A549 (cell line): ENCODE measurements around the gene SIAH2. TPM values are rescaled to one million over a fixed set of nuclear protein-coding genes. Genes with fewer than 3 reads are reported as not detected.
A peak's percentile ranks its signal among the peaks of the same experiment; 100 is the strongest.

Experiments
- ATAC-seq, 2 experiments: fragments of 200-7000 bp in 1 of 2; fragments of >200 bp in 1 of 2; cut with Nextera tagmentation in 1 of 2; cut with Tn5 transposase in 1 of 2; 3 replicates each; pipeline versions ENCODE4 v1.8.0 to v1.9.1; 2018 to 2020; ENCODE audit warnings: mild to moderate bottlenecking in 1 of 2, moderate library complexity in 1 of 2
- CTCF ChIA-PET: fragments of 300-600 bp; sonication (Branson Sonifier 250); formaldehyde crosslinking; extraction: SDS; loops from one replicate; lab custom pipeline; 2021; ENCODE audit warnings: antibody characterized with exemption, inconsistent platforms; lab: Yijun Ruan, JAX
- POLR2A ChIA-PET: fragments of 350-600 bp; formaldehyde crosslinking; extraction: SDS; loops from one replicate; lab custom pipeline; 2021; ENCODE audit warnings: antibody characterized with exemption, inconsistent platforms; lab: Yijun Ruan, JAX
- DNase-seq, 2 experiments: peaks; one replicate each; pipeline versions ENCODE4 v3.0.0 to v3.0.0-alpha.2; 2011 to 2016; ENCODE audit warnings: low read depth in 1 of 2, low spot score in 1 of 2
- FAIRE-seq: peaks from 2 replicates; lab custom pipeline; 2011; peaks lifted over from hg19 to GRCh38; lab: Jason Lieb, UNC
- H3K27ac ChIP-seq, 2 experiments: fragments of >200 bp; sonication (Bioruptor Twin); formaldehyde crosslinking; 3 replicates each; pipeline ENCODE4 v1.5.1; 2016 to 2017
- H3K4me1 ChIP-seq: fragments of >200 bp; sonication (Bioruptor Twin); formaldehyde crosslinking; 3 replicates; pipeline ENCODE4 v1.6.1; 2016
- H3K4me2 ChIP-seq: fragments of >200 bp; sonication (Bioruptor Twin); formaldehyde crosslinking; 3 replicates; pipeline ENCODE4 v1.6.1; 2016
- H3K4me3 ChIP-seq: fragments of >200 bp; sonication (Bioruptor Twin); formaldehyde crosslinking; 3 replicates; pipeline ENCODE4 v1.5.1; 2016
- H3K9me3 ChIP-seq: fragments of >200 bp; sonication (Bioruptor Twin); formaldehyde crosslinking; 3 replicates; pipeline ENCODE4 v1.6.1; 2016
- ATOH8 ChIP-seq: fragments of 250-450 bp; sonication (Bioruptor Pico); IDR thresholded peaks from 2 replicates; pipeline ENCODE4 v1.5.0; 2020; ENCODE audit warnings: low read depth, mild to moderate bottlenecking, moderate library complexity
- CBX2 ChIP-seq: fragments of 200-600 bp; sonication (generic); IDR thresholded peaks from 2 replicates; pipeline ENCODE4 v1.6.1; 2016; ENCODE audit warnings: low read depth, mild to moderate bottlenecking, borderline replicate concordance
- CBX8 ChIP-seq: fragments of 200-600 bp; sonication (generic); IDR thresholded peaks from 2 replicates; pipeline ENCODE4 v1.6.1; 2016
- CHD2 ChIP-seq: fragments of 150-350 bp; IDR thresholded peaks from 2 replicates; pipeline ENCODE4 v1.6.1; 2014; ENCODE audit warnings: low read length; ENCODE audit not compliant: partially characterized antibody
- CHD4 ChIP-seq: fragments of 200-600 bp; sonication (generic); IDR thresholded peaks from 2 replicates; pipeline ENCODE4 v1.6.1; 2016; ENCODE audit warnings: antibody characterized with exemption, mild to moderate bottlenecking, borderline replicate concordance
- EHF ChIP-seq: fragments of 250-450 bp; sonication (Bioruptor Pico); IDR thresholded peaks from 2 replicates; pipeline ENCODE4 v1.5.0; 2020; ENCODE audit warnings: mild to moderate bottlenecking
- EHMT2 ChIP-seq: fragments of 200-600 bp; sonication (generic); IDR thresholded peaks from 2 replicates; pipeline ENCODE4 v1.6.1; 2016; ENCODE audit warnings: antibody characterized with exemption, low read depth, mild to moderate bottlenecking, moderate library complexity
- ESRRA ChIP-seq: fragments of 150-350 bp; IDR thresholded peaks from 2 replicates; pipeline ENCODE4 v1.6.1; 2014; ENCODE audit warnings: mild to moderate bottlenecking, low read length, borderline replicate concordance
- FOSB ChIP-seq: fragments of 250-450 bp; sonication (Bioruptor Pico); IDR thresholded peaks from 2 replicates; pipeline ENCODE4 v1.5.0; 2020; ENCODE audit warnings: mild to moderate bottlenecking, moderate library complexity
- FOSL2 ChIP-seq, 2 experiments: fragments of 450-650 bp in 1 of 2; fragments of >200 bp in 1 of 2; sonication (Bioruptor Twin) in 1 of 2; formaldehyde crosslinking; IDR thresholded peaks; 2 replicates each; pipeline versions ENCODE4 v1.5.0 to v1.6.1; 2016 to 2020; ENCODE audit warnings: mild to moderate bottlenecking in 1 of 2, moderate library complexity in 1 of 2
- FOXS1 ChIP-seq: fragments of 250-450 bp; sonication (Bioruptor Pico); IDR thresholded peaks from 2 replicates; pipeline ENCODE4 v1.5.0; 2020; ENCODE audit warnings: mild to moderate bottlenecking, moderate library complexity
- GATA3 ChIP-seq: IDR thresholded peaks from 2 replicates; pipeline ENCODE4 v1.6.1; 2012; ENCODE audit warnings: borderline replicate concordance
- HDAC2 ChIP-seq: fragments of 200-600 bp; sonication (generic); IDR thresholded peaks from 2 replicates; pipeline ENCODE4 v1.6.1; 2016
- HES2 ChIP-seq: fragments of >200 bp; sonication (Bioruptor Twin); formaldehyde crosslinking; IDR thresholded peaks from 2 replicates; pipeline ENCODE4 v1.6.1; 2016
- HMGXB4 ChIP-seq: fragments of 250-450 bp; sonication (Bioruptor Pico); IDR thresholded peaks from 2 replicates; pipeline ENCODE4 v1.5.0; 2021; ENCODE audit warnings: mild to moderate bottlenecking, moderate library complexity, borderline replicate concordance
- HOXB13 ChIP-seq: fragments of 250-450 bp; sonication (Bioruptor Pico); IDR thresholded peaks from 2 replicates; pipeline ENCODE4 v1.5.0; 2020; ENCODE audit warnings: low read depth, mild to moderate bottlenecking, moderate library complexity
- HOXB5 ChIP-seq: fragments of 250-450 bp; sonication (Bioruptor Pico); IDR thresholded peaks from 2 replicates; pipeline ENCODE4 v1.5.0; 2020; ENCODE audit warnings: mild to moderate bottlenecking, moderate library complexity
- JUNB ChIP-seq: fragments of >200 bp; sonication (Bioruptor Twin); formaldehyde crosslinking; IDR thresholded peaks from 2 replicates; pipeline ENCODE4 v1.6.1; 2016
- KDM1A ChIP-seq: fragments of 200-600 bp; sonication (generic); IDR thresholded peaks from 2 replicates; pipeline ENCODE4 v1.6.1; 2016; ENCODE audit warnings: low read depth, mild to moderate bottlenecking
- MAFK ChIP-seq: fragments of 450-650 bp; IDR thresholded peaks from 2 replicates; pipeline ENCODE4 v1.6.1; 2014; ENCODE audit not compliant: partially characterized antibody
- MYC ChIP-seq: IDR thresholded peaks from 2 replicates; pipeline ENCODE4 v1.6.1; 2012; ENCODE audit warnings: mild to moderate bottlenecking, inconsistent platforms, low read length, improper control_type of control experiment, borderline replicate concordance
- NFE2L2 ChIP-seq: fragments of 150-350 bp; conservative IDR thresholded peaks from 2 replicates; pipeline ENCODE4 v1.6.1; 2014; ENCODE audit warnings: low read length
- NPAS2 ChIP-seq: fragments of 250-450 bp; sonication (Bioruptor Pico); IDR thresholded peaks from 2 replicates; pipeline ENCODE4 v1.8.0; 2022; ENCODE audit warnings: mild to moderate bottlenecking, moderate library complexity, borderline replicate concordance
- NR3C1 ChIP-seq: fragments of >200 bp; sonication (Bioruptor Twin); formaldehyde crosslinking; IDR thresholded peaks from 3 replicates; pipeline ENCODE4 v1.6.1; 2017
- PBX3 ChIP-seq: IDR thresholded peaks from 2 replicates; pipeline ENCODE4 v1.6.1; 2012
- POLR2A ChIP-seq: IDR thresholded peaks from 2 replicates; pipeline ENCODE4 v1.6.1; 2012; ENCODE audit warnings: mild to moderate bottlenecking, low read length
- REST ChIP-seq: fragments of 200-600 bp; sonication (generic); IDR thresholded peaks from 2 replicates; pipeline ENCODE4 v1.6.1; 2016; ENCODE audit warnings: antibody characterized with exemption, mild to moderate bottlenecking, moderate library complexity
- RFX5 ChIP-seq: fragments of 450-650 bp; IDR thresholded peaks from 2 replicates; pipeline ENCODE4 v1.7.1; 2014; ENCODE audit warnings: antibody characterized with exemption, mild to moderate bottlenecking, moderate library complexity
- TFCP2L1 ChIP-seq: fragments of 250-450 bp; sonication (Bioruptor Pico); IDR thresholded peaks from 2 replicates; pipeline ENCODE4 v1.5.0; 2021; ENCODE audit warnings: mild to moderate bottlenecking
- USF2 ChIP-seq: fragments of 450-650 bp; IDR thresholded peaks from 2 replicates; pipeline ENCODE4 v1.6.1; 2014; ENCODE audit warnings: antibody characterized with exemption
- ZC3H11A ChIP-seq: fragments of 450-650 bp; IDR thresholded peaks from 2 replicates; pipeline ENCODE4 v1.6.1; 2014; ENCODE audit warnings: antibody characterized with exemption, mild to moderate bottlenecking
- WGBS: methylation state at CpG from one replicate; pipeline ENCODE4 v1.1.6; 2017; ENCODE audit errors: missing lambda C conversion rate; 5-methylcytosine and 5-hydroxymethylcytosine counted together
- polyA minus RNA-seq: library from RNA; depleted of rRNA, polyadenylated mRNA; stranded (reverse); fragments of >200 nt; gene quantifications from 2 replicates; pipeline ENCODE4 v1.2.3, GENCODE V29; 2011; rRNA and poly(A)+ RNA removed
- polyA plus RNA-seq, 4 experiments: library from polyadenylated mRNA; depleted of rRNA in 3 of 4; stranded (reverse); fragments of >200 nt; fragmentation: RNase III in 1 of 4; extraction: RNeasy Plus Mini Kit Qiagen cat#74134 plus additional on column Dnase treatment in 1 of 4; gene quantifications; 2 replicates in 3 of 4; 3 replicates in 1 of 4; pipeline ENCODE4 v1.2.3, GENCODE V29; 2011 to 2017

Gene SIAH2
- polyA plus RNA-seq (2011; rRNA removed) (24.8 and 28.6 TPM in 2 replicates), polyA plus RNA-seq (2017; fragmentation: RNase III; extraction: RNeasy Plus Mini Kit Qiagen cat#74134 plus additional on column Dnase treatment) (10.7 to 11.4 TPM (median 11.2 TPM) in 3 replicates), polyA minus RNA-seq (48.4 and 56.9 TPM in 2 replicates)
- 44.4 and 54.3 TPM in 2 replicates for polyA plus RNA-seq (2012; cell fraction: cytosol; rRNA removed)
- 20.5 and 52.2 TPM in 2 replicates for polyA plus RNA-seq (2012; cell fraction: nucleus; rRNA removed)

GRCh38 chr3:150763122-150763840 is at the start of gene SIAH2:
Gene SIAH2, minus strand, starts transcription at chr3:150763169. Its CDS starts 320 bp downstream, at chr3:150762849.
- WGBS, result 0% methylated on average over 2 of the region's 70 CpGs
- ATAC-seq, result peak; percentile 87 to 91
- peak within 1 kb of the TSS; percentile 95 to 97 for H3K27ac ChIP-seq
- peaks cover 24% of the 10 kb centered on the region for H3K4me1 ChIP-seq
- H3K4me3 ChIP-seq, result peak within 1 kb of the TSS; percentile 96
- peak; percentile 93 to 95 for DNase-seq
- ChIA-PET POLR2A (interaction anchor here (0.6 to 3.5 kb wide), 27 partner anchors 9 to 1838 kb away, joined by 3 to 43 read pairs (median 5); partner anchors contain the start of genes EIF2A, ERICH6, MED12L and SELENOT), CTCF (interaction anchor here (1.3 to 7.2 kb wide), 12 partner anchors 8 to 226 kb away, joined by 3 to 69 read pairs (median 8); no protein-coding TSS in a partner anchor)
- no peaks in the 10 kb centered on the region for H3K9me3 ChIP-seq
- no peak for FAIRE-seq
- peak within 1 kb of the TSS; percentile 76 for H3K4me2 ChIP-seq
- no peak for TF ChIP-seq HMGXB4 (CRISPR knock-in tag)
- TF ChIP-seq CHD2, result no peak
- TF ChIP-seq FOSL2 (IDR thresholded peaks at IDR 0.05), result peak; percentile 57; the same call in 1 of the 2 replicates
- TF ChIP-seq FOSL2 (CRISPR knock-in tag; IDR thresholded peaks at IDR 0.05), result peak; percentile 90
- TF ChIP-seq CHD4, result no peak
- TF ChIP-seq EHMT2, result no peak
- no peak for TF ChIP-seq FOXS1 (CRISPR knock-in tag)
- TF ChIP-seq USF2, result no peak
- no peak for TF ChIP-seq HES2
- TF ChIP-seq MYC, result peak; percentile 81
- TF ChIP-seq REST, result no peak; the same call in 1 of the 2 replicates
- TF ChIP-seq JUNB, result no peak
- TF ChIP-seq KDM1A, result peak; percentile 53; the same call in 1 of the 2 replicates
- peak; percentile 94 for TF ChIP-seq POLR2A
- TF ChIP-seq FOSB (CRISPR knock-in tag), result 0 out of 2 replicates have a peak, but pooled peaks have one; percentile 38
- no peak for TF ChIP-seq ESRRA
- TF ChIP-seq HDAC2, result no peak
- 0 out of 2 replicates have a peak, but pooled peaks have one; percentile 43 for TF ChIP-seq RFX5
- TF ChIP-seq NR3C1, result no peak
- peak; percentile 64; the same call in 1 of the 2 replicates for TF ChIP-seq ATOH8 (CRISPR knock-in tag)
- no peak for TF ChIP-seq CBX8
- TF ChIP-seq EHF, result no peak
- TF ChIP-seq HOXB5, result no peak
- 0 out of 2 replicates have a peak, but pooled peaks have one; percentile 21 for TF ChIP-seq GATA3
- TF ChIP-seq PBX3, result no peak
- TF ChIP-seq ZC3H11A, result no peak
- no peak for TF ChIP-seq CBX2
- TF ChIP-seq NFE2L2, result no peak
- TF ChIP-seq NPAS2, result no peak
- no peak for TF ChIP-seq HOXB13 (CRISPR knock-in tag)
- no peak for TF ChIP-seq TFCP2L1 (CRISPR knock-in tag)
- no peak for TF ChIP-seq MAFK
